ENCODE measurements around the gene UXS1.

Gene UXS1

GRCh38 chr2:106057206-106057605 is 136.9 kb downstream of the UXS1 start:
- no peak for DNase-seq (ENCODE audit: low spot score)

GRCh38 chr2:106054880-106055655 is 139.0 kb downstream of the UXS1 start:
- TF ChIP-seq CTCF (IDR thresholded peaks at IDR 0.05) = no peak
- DNase-seq (ENCODE audit: low spot score) = no peak
- Histone ChIP-seq H3K4me3 (no peak overlapping the region), H3K27ac (no peak overlapping the region)

More at GRCh38 chr2:106057206-106057605, 136.9 kb downstream of the UXS1 start:
- no peak overlapping the region for H3K4me3 ChIP-seq
- no peak for TF ChIP-seq CTCF (IDR thresholded peaks at IDR 0.05)
- no peak overlapping the region for H3K27ac ChIP-seq

GRCh38 chr2:106054321-106054720 is 139.8 kb downstream of the UXS1 start:
- Histone ChIP-seq H3K27ac (no peak overlapping the region), H3K4me3 (no peak overlapping the region)
- DNase-seq (ENCODE audit: low spot score) = no peak
- TF ChIP-seq CTCF (IDR thresholded peaks at IDR 0.05) = no peak

- no peak for TF ChIP-seq CTCF (IDR thresholded peaks at IDR 0.05)
- Histone ChIP-seq H3K4me3 (no peak overlapping the region), H3K27ac (no peak overlapping the region)
- no peak for DNase-seq (ENCODE audit: low spot score)
Measured at GRCh38 chr2:106053581-106053980, 140.5 kb downstream of the UXS1 start.

GRCh38 chr2:106053116-106053515 is 141.0 kb downstream of the UXS1 start:
- no peak for DNase-seq (ENCODE audit: low spot score)
- H3K27ac ChIP-seq = no peak overlapping the region
- no peak for TF ChIP-seq CTCF (IDR thresholded peaks at IDR 0.05)
- H3K4me3 ChIP-seq = no peak overlapping the region

GRCh38 chr2:106044859-106045258 is 149.2 kb downstream of the UXS1 start:
- Histone ChIP-seq H3K27ac (no peak overlapping the region), H3K4me3 (no peak overlapping the region)
- DNase-seq (ENCODE audit: low spot score) = no peak
- TF ChIP-seq CTCF (IDR thresholded peaks at IDR 0.05) = no peak

- no peak overlapping the region for H3K27ac ChIP-seq
- DNase-seq (ENCODE audit: low spot score) = no peak
- TF ChIP-seq CTCF (IDR thresholded peaks at IDR 0.05) = no peak
- no peak overlapping the region for H3K4me3 ChIP-seq
Measured at GRCh38 chr2:106044021-106044420, 150.1 kb downstream of the UXS1 start.

All from coronary artery (tissue), 2 donors.